ENCODE results near the gene PLCXD3.

DNA sequence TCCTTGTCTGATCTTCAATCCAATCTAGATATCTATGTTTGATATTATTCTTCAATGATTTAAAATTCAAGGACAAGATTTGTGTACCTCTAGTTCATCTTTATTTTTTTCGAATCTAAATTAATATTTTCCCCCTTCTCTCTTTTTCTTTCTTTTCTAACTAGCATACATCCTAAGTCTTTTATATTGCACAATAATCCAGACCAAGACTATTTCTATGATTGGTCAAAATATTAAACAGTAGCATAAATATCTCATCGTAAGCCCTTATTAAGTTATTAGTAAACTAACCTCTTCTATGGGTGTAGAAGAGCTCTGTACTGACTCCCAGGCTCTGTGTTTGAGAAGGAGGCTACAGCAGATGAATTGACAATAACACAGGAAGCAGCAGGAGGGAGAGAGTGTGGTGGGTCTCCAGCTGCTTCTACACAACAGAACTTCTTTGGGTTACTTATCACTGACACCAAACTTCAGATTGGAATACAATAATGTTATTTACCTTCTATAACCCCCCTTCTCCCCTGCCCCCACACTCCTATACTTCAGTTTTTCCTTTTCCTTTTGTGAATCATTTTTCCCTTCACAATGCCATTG, 11.9 kb upstream of the PLCXD3 start:
- TF ChIP-seq YY1 (IDR thresholded peaks at IDR 0.05; ENCODE audit: borderline replicate concordance in 1 of 3, control insufficient read depth in 1 of 3, extremely low read depth in 1 of 3, insufficient read depth in 3 of 3, insufficient read length in 1 of 3, insufficient replicate concordance in 2 of 3, low read depth in 1 of 3, low read length in 2 of 3): no peak
- no peak for TF ChIP-seq ZNF121 (CRISPR knock-in tag; conservative IDR thresholded peaks at IDR 0.05)
- no peak for TF ChIP-seq BHLHE40 (IDR thresholded peaks at IDR 0.05; ENCODE audit: low read length)

Data from K562 (cell line).